ENCODE data around the gene POLN.

- TF ChIP-seq, protein P1, sequence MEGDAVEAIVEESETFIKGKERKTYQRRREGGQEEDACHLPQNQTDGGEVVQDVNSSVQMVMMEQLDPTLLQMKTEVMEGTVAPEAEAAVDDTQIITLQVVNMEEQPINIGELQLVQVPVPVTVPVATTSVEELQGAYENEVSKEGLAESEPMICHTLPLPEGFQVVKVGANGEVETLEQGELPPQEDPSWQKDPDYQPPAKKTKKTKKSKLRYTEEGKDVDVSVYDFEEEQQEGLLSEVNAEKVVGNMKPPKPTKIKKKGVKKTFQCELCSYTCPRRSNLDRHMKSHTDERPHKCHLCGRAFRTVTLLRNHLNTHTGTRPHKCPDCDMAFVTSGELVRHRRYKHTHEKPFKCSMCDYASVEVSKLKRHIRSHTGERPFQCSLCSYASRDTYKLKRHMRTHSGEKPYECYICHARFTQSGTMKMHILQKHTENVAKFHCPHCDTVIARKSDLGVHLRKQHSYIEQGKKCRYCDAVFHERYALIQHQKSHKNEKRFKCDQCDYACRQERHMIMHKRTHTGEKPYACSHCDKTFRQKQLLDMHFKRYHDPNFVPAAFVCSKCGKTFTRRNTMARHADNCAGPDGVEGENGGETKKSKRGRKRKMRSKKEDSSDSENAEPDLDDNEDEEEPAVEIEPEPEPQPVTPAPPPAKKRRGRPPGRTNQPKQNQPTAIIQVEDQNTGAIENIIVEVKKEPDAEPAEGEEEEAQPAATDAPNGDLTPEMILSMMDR (IDR thresholded peaks at IDR 0.05), result no peak
- no peak for TF ChIP-seq POLR2A (IDR thresholded peaks at IDR 0.05)
Observed at GRCh38 chr4:2045518-2045951, 196.4 kb downstream of the POLN start.
